IMR-90 (cell line): ENCODE results near the gene GRIA4. TPM values are rescaled to one million over a fixed set of nuclear protein-coding genes. Genes with fewer than 3 reads are reported as not detected.
A peak's percentile ranks its signal among the peaks of the same experiment; 100 is the strongest.

ENCODE experiments used
- ATAC-seq: fragments of 200-7000 bp; cut with Tn5 transposase; 2 replicates; pipeline ENCODE4 v1.9.1; 2020; ENCODE audit warnings: low read depth, mild to moderate bottlenecking, moderate library complexity
- BruUV-seq: library from RNA; stranded (reverse); fragments of 400-500 nt; replicated peaks from 2 replicates; lab custom pipeline; 2021; lab: Mats Ljungman, UMichigan
- CTCF ChIA-PET: fragments of 300-600 bp; formaldehyde crosslinking; extraction: SDS; loops from one replicate; lab custom pipeline; 2021; ENCODE audit warnings: antibody characterized with exemption; lab: Yijun Ruan, JAX
- POLR2A ChIA-PET: fragments of 300-600 bp; sonication (Branson Sonifier 250); formaldehyde crosslinking; loops from one replicate; lab custom pipeline; 2022; ENCODE audit warnings: antibody characterized with exemption; ENCODE audit not compliant: unreplicated experiment; lab: Charles Lee
- DNase-seq: peaks from one replicate; pipeline ENCODE4 v3.0.0; 2013
- H2AFZ ChIP-seq: replicated peaks from 2 replicates; pipeline ENCODE3; 2013; ENCODE audit warnings: low read length, mild to moderate bottlenecking; ENCODE audit not compliant: poor library complexity
- H2AK5ac ChIP-seq: 2 replicates; pipeline ENCODE4 v1.6.1; 2013; ENCODE audit warnings: low read depth, low read length, inconsistent platforms
- H2AK9ac ChIP-seq: replicated peaks from 2 replicates; pipeline ENCODE3; 2013; ENCODE audit warnings: mild to moderate bottlenecking, low read depth, low read length, moderate library complexity; ENCODE audit not compliant: poor library complexity
- H2BK120ac ChIP-seq: 2 replicates; pipeline ENCODE4 v1.6.1; 2013; ENCODE audit warnings: low read depth, low read length, inconsistent platforms
- H2BK15ac ChIP-seq: 3 replicates; pipeline ENCODE4 v1.6.1; 2013; ENCODE audit warnings: low read depth, low read length, inconsistent platforms
- H2BK20ac ChIP-seq: 2 replicates; pipeline ENCODE4 v1.6.1; 2013; ENCODE audit warnings: low read depth, mild to moderate bottlenecking, inconsistent platforms, low read length, moderate library complexity
- H2BK5ac ChIP-seq: 2 replicates; pipeline ENCODE4 v1.6.1; 2013; ENCODE audit warnings: mild to moderate bottlenecking, low read depth, low read length, inconsistent platforms; ENCODE audit not compliant: poor library complexity, severe bottlenecking
- H3K14ac ChIP-seq: replicated peaks from 2 replicates; pipeline ENCODE4 v1.6.1; 2013; ENCODE audit warnings: low read depth, low read length, inconsistent platforms
- H3K18ac ChIP-seq: 2 replicates; pipeline ENCODE4 v1.6.1; 2013; ENCODE audit warnings: low read depth, low read length, control low read depth
- H3K23ac ChIP-seq: 2 replicates; pipeline ENCODE4 v1.6.1; 2013; ENCODE audit warnings: low read depth, low read length, inconsistent platforms
- H3K27ac ChIP-seq: 2 replicates; pipeline ENCODE4 v1.5.1; 2013; ENCODE audit warnings: mild to moderate bottlenecking, control low read depth, low read length; ENCODE audit not compliant: insufficient read depth
- H3K27me3 ChIP-seq: 2 replicates; pipeline ENCODE4 v1.6.1; 2013; ENCODE audit warnings: low read length; ENCODE audit not compliant: control insufficient read depth, insufficient read depth
- H3K36me3 ChIP-seq: 2 replicates; pipeline ENCODE4 v1.6.1; 2013; ENCODE audit warnings: low read length, mixed read lengths; ENCODE audit not compliant: control insufficient read depth, insufficient read depth
- H3K4ac ChIP-seq: 2 replicates; pipeline ENCODE4 v1.6.1; 2013; ENCODE audit warnings: low read depth, low read length, inconsistent platforms
- H3K4me1 ChIP-seq: 2 replicates; pipeline ENCODE4 v1.6.1; 2013; ENCODE audit warnings: low read length, mixed read lengths; ENCODE audit not compliant: control insufficient read depth, insufficient read depth
- H3K4me2 ChIP-seq: 2 replicates; pipeline ENCODE4 v1.6.1; 2013; ENCODE audit warnings: low read depth, mild to moderate bottlenecking, control low read depth, low read length, moderate library complexity
- H3K4me3 ChIP-seq: 2 replicates; pipeline ENCODE4 v1.5.1; 2013; ENCODE audit warnings: low read depth, mild to moderate bottlenecking, control low read depth, low read length, moderate library complexity; ENCODE audit not compliant: insufficient read depth
- H3K56ac ChIP-seq: 2 replicates; pipeline ENCODE4 v1.6.1; 2013; ENCODE audit warnings: low read length, inconsistent platforms; ENCODE audit not compliant: insufficient read depth; ENCODE audit errors: extremely low read depth
- H3K79me1 ChIP-seq, 2 experiments: 2 replicates each; pipeline ENCODE4 v1.6.1; 2013; ENCODE audit warnings: low read length in 2 of 2, inconsistent platforms in 1 of 2, low read depth in 1 of 2
- H3K9ac ChIP-seq: 2 replicates; pipeline ENCODE4 v1.6.1; 2013; ENCODE audit warnings: low read depth, low read length, control low read depth
- H3K9me1 ChIP-seq: 2 replicates; pipeline ENCODE4 v1.6.1; 2013; ENCODE audit warnings: low read length, inconsistent platforms; ENCODE audit not compliant: insufficient read depth
- H3K9me3 ChIP-seq: 2 replicates; pipeline ENCODE4 v1.6.1; 2013; ENCODE audit warnings: low read length; ENCODE audit not compliant: control insufficient read depth, insufficient read depth
- H4K20me1 ChIP-seq: 2 replicates; pipeline ENCODE4 v1.6.1; 2013; ENCODE audit warnings: low read length, inconsistent platforms; ENCODE audit not compliant: insufficient read depth
- H4K5ac ChIP-seq: 2 replicates; pipeline ENCODE4 v1.6.1; 2013; ENCODE audit warnings: mild to moderate bottlenecking, low read depth, low read length, control low read depth
- H4K8ac ChIP-seq, 2 experiments: 2 replicates each; pipeline ENCODE4 v1.6.1; 2013; ENCODE audit warnings: low read depth in 2 of 2, low read length in 2 of 2, control low read depth in 1 of 2, inconsistent platforms in 1 of 2
- H4K91ac ChIP-seq: 2 replicates; pipeline ENCODE4 v1.6.1; 2013; ENCODE audit warnings: low read depth, low read length, inconsistent platforms; ENCODE audit not compliant: insufficient read depth
- BHLHE40 ChIP-seq: fragments of 150-350 bp; IDR thresholded peaks from 2 replicates; pipeline ENCODE4 v1.6.1; 2016; ENCODE audit warnings: mild to moderate bottlenecking, low read depth, low read length
- CEBPB ChIP-seq: IDR thresholded peaks from 2 replicates; pipeline ENCODE4 v1.6.1; 2012; ENCODE audit warnings: low read depth, low read length, improper control_type of control experiment
- CHD1 ChIP-seq: IDR thresholded peaks from 2 replicates; pipeline ENCODE4 v1.6.1; 2012; ENCODE audit warnings: low read depth, low read length, improper control_type of control experiment
- FOS ChIP-seq: fragments of 150-350 bp; IDR thresholded peaks from 2 replicates; pipeline ENCODE4 v1.6.1; 2016; ENCODE audit warnings: low read depth, low read length
- MAFK ChIP-seq: IDR thresholded peaks from 2 replicates; pipeline ENCODE4 v1.6.1; 2012; ENCODE audit warnings: low read depth, low read length, improper control_type of control experiment
- MAZ ChIP-seq: IDR thresholded peaks from 2 replicates; pipeline ENCODE4 v1.6.1; 2012; ENCODE audit warnings: low read depth, mild to moderate bottlenecking, low read length, improper control_type of control experiment, moderate library complexity, borderline replicate concordance
- MXI1 ChIP-seq: IDR thresholded peaks from 2 replicates; pipeline ENCODE4 v1.6.1; 2012; ENCODE audit warnings: low read depth, mild to moderate bottlenecking, low read length, moderate library complexity, borderline replicate concordance
- NFE2L2 ChIP-seq: fragments of 150-350 bp; IDR thresholded peaks from 2 replicates; pipeline ENCODE4 v1.6.1; 2016; ENCODE audit warnings: low read depth, mild to moderate bottlenecking, low read length
- POLR2A ChIP-seq: IDR thresholded peaks from 2 replicates; pipeline ENCODE4 v1.6.1; 2012; ENCODE audit warnings: mild to moderate bottlenecking, low read depth, low read length
- RAD21 ChIP-seq: IDR thresholded peaks from 2 replicates; pipeline ENCODE4 v1.6.1; 2012; ENCODE audit warnings: low read length, improper control_type of control experiment
- RCOR1 ChIP-seq: IDR thresholded peaks from 2 replicates; pipeline ENCODE4 v1.6.1; 2012; ENCODE audit warnings: mild to moderate bottlenecking, low read length, improper control_type of control experiment; ENCODE audit not compliant: insufficient replicate concordance
- RFX5 ChIP-seq: IDR thresholded peaks from 2 replicates; pipeline ENCODE4 v1.8.0; 2012; ENCODE audit warnings: low read depth, mild to moderate bottlenecking, low read length, moderate library complexity
- SMC3 ChIP-seq: fragments of 150-350 bp; IDR thresholded peaks from 2 replicates; pipeline ENCODE4 v1.6.1; 2016; ENCODE audit warnings: low read depth, mild to moderate bottlenecking, antibody characterized with exemption, low read length, moderate library complexity
- WGBS, 2 experiments: methylation state at CpG; one replicate each; pipeline versions ENCODE4 v1.1.5 to v1.1.7; 2013; ENCODE audit warnings: missing lambda C conversion rate in 2 of 2; ENCODE audit not compliant: insufficient read length in 1 of 2; ENCODE audit errors: extremely low coverage in 2 of 2; 5-methylcytosine and 5-hydroxymethylcytosine counted together
- dilution Hi-C: fragments of 300-500 bp; cut with HindIII; formaldehyde crosslinking; loops from one replicate; pipeline ENCODE4 v1.14.3; 2018; ENCODE audit warnings: low sequenced_read_pairs; ENCODE audit not compliant: unreplicated experiment
- in situ Hi-C: fragments of 300-500 bp; cut with MboI; formaldehyde crosslinking; loops from 3 replicates; pipeline ENCODE4 v1.14.3; 2019; ENCODE audit warnings: low sequenced_read_pairs, inconsistent platforms, mixed read lengths
- intact Hi-C: fragments of 100-400 bp; cut with micrococcal nuclease; formaldehyde crosslinking; loops from 2 replicates; pipeline ENCODE4 v1.10.0; 2022
- polyA plus RNA-seq, 3 experiments: library from polyadenylated mRNA; depleted of rRNA; stranded (reverse); fragments of >200 nt; gene quantifications; 2 replicates each; pipeline ENCODE4 v1.2.3, GENCODE V29; 2012; ENCODE audit warnings: low replicate concordance in 1 of 3
- total RNA-seq: library from RNA; depleted of rRNA; stranded (reverse); fragments of >200 nt; gene quantifications from 2 replicates; pipeline ENCODE4 v1.2.3, GENCODE V29; 2012
- TF ChIP-seq, protein P1 (sequence below): conservative IDR thresholded peaks from 2 replicates; pipeline ENCODE4 v1.5.1; 2012; ENCODE audit warnings: mild to moderate bottlenecking, low read depth, low read length, improper control_type of control experiment
- TF ChIP-seq, protein P2 (sequence below): fragments of 150-350 bp; IDR thresholded peaks from 2 replicates; pipeline ENCODE4 v1.6.1; 2016; ENCODE audit warnings: low read depth, mild to moderate bottlenecking, low read length, moderate library complexity, borderline replicate concordance
- TF ChIP-seq, protein P3 (sequence below): fragments of 150-350 bp; IDR thresholded peaks from 2 replicates; pipeline ENCODE4 v1.6.1; 2017; ENCODE audit warnings: mild to moderate bottlenecking, antibody characterized with exemption, low read length, low read depth

Gene GRIA4
- total and polyA plus RNA-seq, 2 of the 4 experiments (the other 2 are of a cell fraction): 0.36 to 1.0 TPM

DNA sequence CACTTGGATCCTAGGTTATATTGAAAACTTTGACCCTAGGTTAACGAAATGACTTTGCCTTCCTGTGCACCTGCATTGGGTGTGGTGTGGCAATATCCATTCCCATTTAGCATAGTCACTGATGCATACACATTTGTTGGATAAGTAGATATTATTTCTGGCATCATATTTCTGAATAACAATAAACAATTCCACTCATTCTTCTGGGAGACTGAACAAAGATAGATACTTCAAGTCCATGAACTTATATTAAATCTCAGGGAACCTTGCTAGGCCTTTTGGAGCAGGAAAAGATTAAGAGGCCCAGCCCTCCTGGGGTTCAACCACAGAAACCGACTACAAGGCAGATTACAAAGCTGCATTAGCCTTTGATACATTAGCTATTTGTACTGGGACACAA is 293.2 kb downstream of the GRIA4 start:
- dilution Hi-C loops (no loop called here), in situ Hi-C loops (no loop called here), intact Hi-C loops (no loop called here)
- Histone ChIP-seq H3K56ac (no peak overlapping the region), H3K27ac (no peak overlapping the region), H3K4me3 (no peak overlapping the region), H3K36me3 (no peaks in the 10 kb centered on the region), H3K18ac (peak overlapping the region; percentile 59; the same call in 1 of the 2 replicates), H2AFZ (no peak overlapping the region), H2BK5ac (no peak overlapping the region), H3K14ac (no peak overlapping the region), H3K27me3 (no peaks in the 10 kb centered on the region), H3K4me1 (no peaks in the 10 kb centered on the region), H3K23ac (no peak overlapping the region), H2BK20ac (no peak overlapping the region), H3K9me3 (no peaks in the 10 kb centered on the region), H2BK15ac (no peak overlapping the region), H2BK120ac (no peak overlapping the region), H3K79me1 (no peaks in the 10 kb centered on the region), H2AK9ac (no peak overlapping the region), H3K4ac (no peak overlapping the region), H3K4me2 (no peak overlapping the region), H3K9ac (no peak overlapping the region), H4K5ac (no peak overlapping the region), H2AK5ac (no peak overlapping the region), H4K8ac (no peak overlapping the region), H3K9me1 (no peaks in the 10 kb centered on the region), H4K91ac (no peak overlapping the region), H4K20me1 (no peaks in the 10 kb centered on the region)
- POLR2A ChIA-PET: no interaction called here
- TF ChIP-seq RCOR1 (no peak), RAD21 (no peak), MXI1 (no peak), FOS (no peak), RFX5 (no peak), SMC3 (no peak), MAFK (no peak), MAZ (no peak), POLR2A (no peak), NFE2L2 (no peak), BHLHE40 (no peak), CHD1 (no peak), CEBPB (no peak)
- TF ChIP-seq, protein P1, sequence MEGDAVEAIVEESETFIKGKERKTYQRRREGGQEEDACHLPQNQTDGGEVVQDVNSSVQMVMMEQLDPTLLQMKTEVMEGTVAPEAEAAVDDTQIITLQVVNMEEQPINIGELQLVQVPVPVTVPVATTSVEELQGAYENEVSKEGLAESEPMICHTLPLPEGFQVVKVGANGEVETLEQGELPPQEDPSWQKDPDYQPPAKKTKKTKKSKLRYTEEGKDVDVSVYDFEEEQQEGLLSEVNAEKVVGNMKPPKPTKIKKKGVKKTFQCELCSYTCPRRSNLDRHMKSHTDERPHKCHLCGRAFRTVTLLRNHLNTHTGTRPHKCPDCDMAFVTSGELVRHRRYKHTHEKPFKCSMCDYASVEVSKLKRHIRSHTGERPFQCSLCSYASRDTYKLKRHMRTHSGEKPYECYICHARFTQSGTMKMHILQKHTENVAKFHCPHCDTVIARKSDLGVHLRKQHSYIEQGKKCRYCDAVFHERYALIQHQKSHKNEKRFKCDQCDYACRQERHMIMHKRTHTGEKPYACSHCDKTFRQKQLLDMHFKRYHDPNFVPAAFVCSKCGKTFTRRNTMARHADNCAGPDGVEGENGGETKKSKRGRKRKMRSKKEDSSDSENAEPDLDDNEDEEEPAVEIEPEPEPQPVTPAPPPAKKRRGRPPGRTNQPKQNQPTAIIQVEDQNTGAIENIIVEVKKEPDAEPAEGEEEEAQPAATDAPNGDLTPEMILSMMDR: no peak
- TF ChIP-seq, protein P2, sequence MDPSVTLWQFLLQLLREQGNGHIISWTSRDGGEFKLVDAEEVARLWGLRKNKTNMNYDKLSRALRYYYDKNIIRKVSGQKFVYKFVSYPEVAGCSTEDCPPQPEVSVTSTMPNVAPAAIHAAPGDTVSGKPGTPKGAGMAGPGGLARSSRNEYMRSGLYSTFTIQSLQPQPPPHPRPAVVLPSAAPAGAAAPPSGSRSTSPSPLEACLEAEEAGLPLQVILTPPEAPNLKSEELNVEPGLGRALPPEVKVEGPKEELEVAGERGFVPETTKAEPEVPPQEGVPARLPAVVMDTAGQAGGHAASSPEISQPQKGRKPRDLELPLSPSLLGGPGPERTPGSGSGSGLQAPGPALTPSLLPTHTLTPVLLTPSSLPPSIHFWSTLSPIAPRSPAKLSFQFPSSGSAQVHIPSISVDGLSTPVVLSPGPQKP: no peak
- TF ChIP-seq, protein P3, sequence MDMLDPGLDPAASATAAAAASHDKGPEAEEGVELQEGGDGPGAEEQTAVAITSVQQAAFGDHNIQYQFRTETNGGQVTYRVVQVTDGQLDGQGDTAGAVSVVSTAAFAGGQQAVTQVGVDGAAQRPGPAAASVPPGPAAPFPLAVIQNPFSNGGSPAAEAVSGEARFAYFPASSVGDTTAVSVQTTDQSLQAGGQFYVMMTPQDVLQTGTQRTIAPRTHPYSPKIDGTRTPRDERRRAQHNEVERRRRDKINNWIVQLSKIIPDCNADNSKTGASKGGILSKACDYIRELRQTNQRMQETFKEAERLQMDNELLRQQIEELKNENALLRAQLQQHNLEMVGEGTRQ: no peak
- 80% methylated on average over 1 of the region's 2 CpGs; no CpG with 5 or more reads in 1 of the 2 experiments for WGBS, 2 experiments
- no TSS peak for BruUV-seq
- peak; percentile 49; the same call in 1 of the 2 replicates for ATAC-seq
- CTCF ChIA-PET: no interaction called here
- DNase-seq: peak; percentile 30
